Measurements from ENCODE around the gene PRKCG.

The PRKCG gene

GRCh38 chr19:53864308-53864836 lies 17.6 kb upstream of the PRKCG start:
- no peak for DNase-seq (ENCODE audit: low read depth in 2 of 2)
- H3K4me3 ChIP-seq (replicated peaks in 1 of 2; ENCODE audit: low read depth in 2 of 2, low read length in 2 of 2) = no peak overlapping the region
- no peak for TF ChIP-seq CTCF (IDR thresholded peaks at IDR 0.05; ENCODE audit: low read depth, low read length)

GRCh38 chr19:53865523-53865917 lies 16.5 kb upstream of the PRKCG start:
- no peak for TF ChIP-seq CTCF (IDR thresholded peaks at IDR 0.05; ENCODE audit: low read depth, low read length)
- DNase-seq (ENCODE audit: low read depth in 2 of 2) = peak in 1 of 2 donors; percentile 64
- H3K4me3 ChIP-seq (replicated peaks in 1 of 2; ENCODE audit: low read depth in 2 of 2, low read length in 2 of 2) = peak overlapping the region in 1 of 2 donors; percentile 52

GRCh38 chr19:53865918-53866864 lies 15.8 kb upstream of the PRKCG start:
- peak; percentile 66 to 80 for DNase-seq (ENCODE audit: low read depth in 2 of 2)
- peak overlapping the region; percentile 40 to 52 for H3K4me3 ChIP-seq (replicated peaks in 1 of 2; ENCODE audit: low read depth in 2 of 2, low read length in 2 of 2)
- no peak for TF ChIP-seq CTCF (IDR thresholded peaks at IDR 0.05; ENCODE audit: low read depth, low read length)

GRCh38 chr19:53866865-53867224 lies 15.2 kb upstream of the PRKCG start:
- DNase-seq (ENCODE audit: low read depth in 2 of 2) = peak in 1 of 2 donors; percentile 40
- peak overlapping the region; percentile 36 to 52 for H3K4me3 ChIP-seq (replicated peaks in 1 of 2; ENCODE audit: low read depth in 2 of 2, low read length in 2 of 2)
- TF ChIP-seq CTCF (IDR thresholded peaks at IDR 0.05; ENCODE audit: low read depth, low read length) = no peak

GRCh38 chr19:53867225-53868090 lies 14.5 kb upstream of the PRKCG start, which contains the start of gene MYADM:
MYADM (plus strand) TSS chr19:53867883; CDS start chr19:53873530, 5,647 bp downstream.
- peak; percentile 99 for DNase-seq (ENCODE audit: low read depth in 2 of 2)
- H3K4me3 ChIP-seq (replicated peaks in 1 of 2; ENCODE audit: low read depth in 2 of 2, low read length in 2 of 2) = peak within 1 kb of the TSS; percentile 88 to 97
- no peak for TF ChIP-seq CTCF (IDR thresholded peaks at IDR 0.05; ENCODE audit: low read depth, low read length)

GRCh38 chr19:53868091-53868891 lies 13.7 kb upstream of the PRKCG start:
- peak overlapping the region; percentile 88 to 97 for H3K4me3 ChIP-seq (replicated peaks in 1 of 2; ENCODE audit: low read depth in 2 of 2, low read length in 2 of 2)
- TF ChIP-seq CTCF (IDR thresholded peaks at IDR 0.05; ENCODE audit: low read depth, low read length) = no peak
- DNase-seq (ENCODE audit: low read depth in 2 of 2) = peak; percentile 68 to 78
